IMR-90 (cell line): Measurements from ENCODE around the gene TRABD2A.

Source experiments
- CTCF ChIP-seq: conservative IDR thresholded peaks from 2 replicates; pipeline ENCODE4 v1.5.1; 2012; ENCODE audit warnings: mild to moderate bottlenecking, low read depth, low read length, improper control_type of control experiment
- MXI1 ChIP-seq: IDR thresholded peaks from 2 replicates; pipeline ENCODE4 v1.6.1; 2012; ENCODE audit warnings: low read depth, mild to moderate bottlenecking, low read length, moderate library complexity, borderline replicate concordance
- POLR2A ChIP-seq: IDR thresholded peaks from 2 replicates; pipeline ENCODE4 v1.6.1; 2012; ENCODE audit warnings: mild to moderate bottlenecking, low read depth, low read length

- TF ChIP-seq POLR2A (no peak), CTCF (no peak), MXI1 (no peak)
Measured at GRCh38 chr2:84830095-84830494, 50.8 kb downstream of the TRABD2A start.
